Esophagus muscularis mucosa (tissue), 3 donors: ENCODE results near the gene ULK2.

ENCODE experiments used
- POLR2A ChIP-seq: fragments of 450-650 bp; IDR thresholded peaks from one replicate; pipeline ENCODE4 v1.6.1; 2017; ENCODE audit warnings: antibody characterized with exemption, moderate library complexity, mild to moderate bottlenecking, low read depth
- TF ChIP-seq, protein P1 (sequence below), 3 experiments: fragments of 200-600 bp in 2 of 3; fragments of 450-650 bp in 1 of 3; sonication (generic) in 2 of 3; IDR thresholded peaks; one replicate each; pipeline ENCODE4 v1.5.1; 2017 to 2019; ENCODE audit warnings: antibody characterized with exemption in 3 of 3, mild to moderate bottlenecking in 2 of 3, moderate library complexity in 1 of 3

DNA sequence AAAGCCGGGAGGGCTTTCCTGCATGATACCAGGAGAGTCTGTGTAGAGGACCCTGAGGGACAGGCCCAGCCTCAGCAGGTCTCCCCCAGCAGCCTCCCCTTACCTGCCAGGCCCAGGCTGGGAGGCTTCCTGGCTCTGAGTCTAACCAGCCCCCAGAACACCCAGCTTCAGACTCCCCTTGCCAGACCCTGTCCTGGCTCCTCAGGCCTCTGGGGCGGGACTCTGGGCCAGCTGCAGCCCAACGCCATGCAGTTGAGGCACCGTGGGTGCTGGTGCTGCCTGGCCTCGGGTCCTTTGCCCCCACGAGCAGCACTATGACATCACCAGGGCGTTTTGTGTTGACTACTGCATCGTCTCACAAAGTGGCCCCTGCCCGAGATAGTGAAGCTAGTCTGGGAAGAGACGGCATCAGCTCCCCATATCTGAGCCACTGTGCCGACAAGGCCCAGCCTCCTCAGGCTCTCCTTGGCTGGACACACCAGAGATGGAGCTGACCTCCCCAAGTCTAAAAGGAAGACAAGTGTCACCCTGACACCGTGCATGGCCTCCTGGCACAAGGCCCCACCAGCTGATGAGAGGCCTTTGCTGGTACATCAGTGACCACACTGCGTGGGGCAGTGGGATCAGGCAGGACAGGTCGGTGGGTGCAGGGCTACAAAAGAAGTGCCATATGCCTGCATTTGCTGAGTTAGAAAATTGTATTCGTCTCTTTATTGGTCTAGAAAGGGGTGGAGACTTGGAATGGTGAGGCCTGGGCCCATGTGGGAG, 130.2 kb downstream of the ULK2 start:
- TF ChIP-seq, protein P1, sequence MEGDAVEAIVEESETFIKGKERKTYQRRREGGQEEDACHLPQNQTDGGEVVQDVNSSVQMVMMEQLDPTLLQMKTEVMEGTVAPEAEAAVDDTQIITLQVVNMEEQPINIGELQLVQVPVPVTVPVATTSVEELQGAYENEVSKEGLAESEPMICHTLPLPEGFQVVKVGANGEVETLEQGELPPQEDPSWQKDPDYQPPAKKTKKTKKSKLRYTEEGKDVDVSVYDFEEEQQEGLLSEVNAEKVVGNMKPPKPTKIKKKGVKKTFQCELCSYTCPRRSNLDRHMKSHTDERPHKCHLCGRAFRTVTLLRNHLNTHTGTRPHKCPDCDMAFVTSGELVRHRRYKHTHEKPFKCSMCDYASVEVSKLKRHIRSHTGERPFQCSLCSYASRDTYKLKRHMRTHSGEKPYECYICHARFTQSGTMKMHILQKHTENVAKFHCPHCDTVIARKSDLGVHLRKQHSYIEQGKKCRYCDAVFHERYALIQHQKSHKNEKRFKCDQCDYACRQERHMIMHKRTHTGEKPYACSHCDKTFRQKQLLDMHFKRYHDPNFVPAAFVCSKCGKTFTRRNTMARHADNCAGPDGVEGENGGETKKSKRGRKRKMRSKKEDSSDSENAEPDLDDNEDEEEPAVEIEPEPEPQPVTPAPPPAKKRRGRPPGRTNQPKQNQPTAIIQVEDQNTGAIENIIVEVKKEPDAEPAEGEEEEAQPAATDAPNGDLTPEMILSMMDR (IDR thresholded peaks at IDR 0.05) = no peak
- TF ChIP-seq POLR2A = no peak
